Astrocyte (in vitro differentiated cells and primary cell): ENCODE measurements around the gene COL5A1. TPM values are rescaled to one million over a fixed set of nuclear protein-coding genes. Genes with fewer than 3 reads are reported as not detected.
A peak's percentile ranks its signal among the peaks of the same experiment; 100 is the strongest.

ENCODE experiments used
- DNase-seq: peaks from one replicate; pipeline ENCODE4 v3.0.0-alpha.2; 2010; ENCODE audit warnings: low read depth
- FAIRE-seq: peaks from 2 replicates; lab custom pipeline; 2011; peaks lifted over from hg19 to GRCh38; lab: Jason Lieb, UNC
- H2AFZ ChIP-seq: 2 replicates; pipeline ENCODE4 v1.6.0; 2012; ENCODE audit warnings: low read depth, low read length, inconsistent platforms
- H3K27ac ChIP-seq: 2 replicates; pipeline ENCODE4 v1.5.1; 2011; ENCODE audit warnings: low read depth, low read length, inconsistent platforms
- H3K27me3 ChIP-seq: 2 replicates; pipeline ENCODE4 v1.6.0; 2011; ENCODE audit warnings: low read length, inconsistent platforms; ENCODE audit not compliant: insufficient read depth
- H3K36me3 ChIP-seq: 2 replicates; pipeline ENCODE4 v1.5.1; 2011; ENCODE audit warnings: low read length, inconsistent platforms; ENCODE audit not compliant: insufficient read depth
- H3K4me1 ChIP-seq: 2 replicates; pipeline ENCODE4 v1.5.1; 2011; ENCODE audit warnings: low read length, inconsistent platforms; ENCODE audit not compliant: insufficient read depth
- H3K4me2 ChIP-seq: 2 replicates; pipeline ENCODE4 v1.6.0; 2012; ENCODE audit warnings: low read length, inconsistent platforms
- H3K4me3 ChIP-seq: 2 replicates; pipeline ENCODE4 v1.5.1; 2011; ENCODE audit warnings: low read depth, mild to moderate bottlenecking, low read length, inconsistent platforms; ENCODE audit not compliant: insufficient read depth
- H3K79me2 ChIP-seq: 2 replicates; pipeline ENCODE4 v1.6.0; 2012; ENCODE audit warnings: mild to moderate bottlenecking, low read length, inconsistent platforms; ENCODE audit not compliant: insufficient read depth
- H3K9ac ChIP-seq: 2 replicates; pipeline ENCODE4 v1.6.0; 2012; ENCODE audit warnings: mild to moderate bottlenecking, low read length, inconsistent platforms
- H3K9me3 ChIP-seq: 2 replicates; pipeline ENCODE4 v1.5.1; 2012; ENCODE audit warnings: low read depth, mild to moderate bottlenecking, low read length, inconsistent platforms; ENCODE audit not compliant: insufficient read depth
- H4K20me1 ChIP-seq: 2 replicates; pipeline ENCODE4 v1.6.0; 2012; ENCODE audit warnings: low read length, inconsistent platforms; ENCODE audit not compliant: insufficient read depth
- H3K27ac Mint-ChIP-seq: one replicate; pipeline ENCODE4 v1.8.0; 2021; ENCODE audit warnings: mild to moderate bottlenecking, mixed read lengths; ENCODE audit not compliant: unreplicated experiment
- H3K27me3 Mint-ChIP-seq: one replicate; pipeline ENCODE4 v1.8.0; 2021; ENCODE audit warnings: low read depth, mixed read lengths; ENCODE audit not compliant: unreplicated experiment
- H3K36me3 Mint-ChIP-seq: one replicate; pipeline ENCODE4 v1.8.0; 2021; ENCODE audit warnings: low read depth, mixed read lengths; ENCODE audit not compliant: unreplicated experiment
- H3K4me1 Mint-ChIP-seq: one replicate; pipeline ENCODE4 v1.8.0; 2021; ENCODE audit warnings: low read depth, mixed read lengths; ENCODE audit not compliant: unreplicated experiment
- H3K4me3 Mint-ChIP-seq: one replicate; pipeline ENCODE4 v1.8.0; 2021; ENCODE audit warnings: mild to moderate bottlenecking, moderate library complexity, mixed read lengths; ENCODE audit not compliant: unreplicated experiment
- H3K9me3 Mint-ChIP-seq: one replicate; pipeline ENCODE4 v1.8.0; 2021; ENCODE audit warnings: mild to moderate bottlenecking, mixed read lengths; ENCODE audit not compliant: unreplicated experiment
- CTCF ChIP-seq: IDR thresholded peaks from 2 replicates; pipeline ENCODE4 v1.5.1; 2011; ENCODE audit warnings: low read depth, mild to moderate bottlenecking, inconsistent platforms, low read length, moderate library complexity; ENCODE audit not compliant: insufficient read depth
- EZH2 ChIP-seq: IDR thresholded peaks from 2 replicates; pipeline ENCODE4 v1.6.1; 2012; ENCODE audit warnings: mild to moderate bottlenecking, low read length, inconsistent platforms; ENCODE audit not compliant: insufficient read depth
- total RNA-seq: library from RNA; stranded (reverse); gene quantifications from 2 replicates; pipeline ENCODE4 v1.2.1, GENCODE V29; 2021

The COL5A1 gene
- total RNA-seq, 1 donor from 2014 or later = 1,055 TPM

GRCh38 chr9:134689321-134690181 lies 47.9 kb downstream of the COL5A1 start:
- no peak overlapping the region for H3K4me3 Mint-ChIP-seq
- H3K27ac Mint-ChIP-seq = peak overlapping the region; percentile 83
- Histone ChIP-seq H4K20me1 (peaks cover 100% of the 10 kb centered on the region), H3K36me3 (peaks cover 38% of the 10 kb centered on the region), H3K79me2 (peaks cover 99% of the 10 kb centered on the region), H3K4me1 (peaks cover 23% of the 10 kb centered on the region), H3K9me3 (peaks cover 6% of the 10 kb centered on the region), H3K4me3 (no peak overlapping the region), H3K9ac (peak overlapping the region; percentile 63), H3K27ac (no peak overlapping the region), H3K4me2 (peak overlapping the region; percentile 32), H2AFZ (no peak overlapping the region), H3K27me3 (no peaks in the 10 kb centered on the region)
- TF ChIP-seq EZH2 = no peak
- peak; percentile 66 for TF ChIP-seq CTCF
- no peaks in the 10 kb centered on the region for H3K27me3 Mint-ChIP-seq
- no peak for FAIRE-seq
- H3K4me1 Mint-ChIP-seq = peaks cover 24% of the 10 kb centered on the region
- H3K36me3 Mint-ChIP-seq = peaks cover 36% of the 10 kb centered on the region
- peaks cover 3% of the 10 kb centered on the region for H3K9me3 Mint-ChIP-seq
- DNase-seq = no peak

- Mint-ChIP-seq H3K27ac (peak overlapping the region; percentile 83), H3K36me3 (peaks cover 36% of the 10 kb centered on the region), H3K4me1 (peaks cover 24% of the 10 kb centered on the region), H3K9me3 (peaks cover 3% of the 10 kb centered on the region), H3K4me3 (no peak overlapping the region), H3K27me3 (no peaks in the 10 kb centered on the region)
- H3K79me2 ChIP-seq = peaks cover 99% of the 10 kb centered on the region
- no peak overlapping the region for H3K4me3 ChIP-seq
- peak overlapping the region; percentile 12 for H3K27ac ChIP-seq
- H4K20me1 ChIP-seq = peaks cover 100% of the 10 kb centered on the region
- no peaks in the 10 kb centered on the region for H3K27me3 ChIP-seq
- no peak overlapping the region for H3K4me2 ChIP-seq
- peaks cover 37% of the 10 kb centered on the region for H3K36me3 ChIP-seq
- FAIRE-seq (no peak), DNase-seq (no peak)
- H3K4me1 ChIP-seq = peaks cover 23% of the 10 kb centered on the region
- TF ChIP-seq EZH2 (no peak), CTCF (no peak)
- no peak overlapping the region for H2AFZ ChIP-seq
- H3K9me3 ChIP-seq = peaks cover 2% of the 10 kb centered on the region
- H3K9ac ChIP-seq = peak overlapping the region; percentile 63
Measured at GRCh38 chr9:134690301-134690751, 48.7 kb downstream of the COL5A1 start.
